ENCODE data around the gene YWHAQ. TPM values are rescaled to one million over a fixed set of nuclear protein-coding genes. Genes with fewer than 3 reads are reported as not detected.
"Not testable (repeated sequence)": the region's sequence is repeated elsewhere in the genome, so short reads cannot be mapped to it uniquely, and the experiment has no call there.

Gene YWHAQ
- total RNA-seq, 1 donor, result 242 TPM

GRCh38 chr2:9552219-9553178, 78.3 kb downstream of the YWHAQ start:
- no peak for TF ChIP-seq CTCF (IDR thresholded peaks at IDR 0.05; ENCODE audit: extremely low read depth, low read depth, low read length)
- Histone ChIP-seq H3K27ac (ENCODE audit: low read depth, low read length) (peak overlapping the region; percentile 86), H3K4me2 (ENCODE audit: insufficient read depth, low read length) (peak overlapping the region; percentile 80), H3K36me3 (ENCODE audit: insufficient read depth, low read length) (no peaks in the 10 kb centered on the region), H3K9me3 (ENCODE audit: low read depth, low read length) (no peaks in the 10 kb centered on the region), H3K27me3 (ENCODE audit: insufficient read depth, low read length) (no peaks in the 10 kb centered on the region), H3K4me3 (ENCODE audit: insufficient read depth, low read length) (peak overlapping the region; percentile 42), H3K4me1 (ENCODE audit: insufficient read depth, low read length) (peaks cover 48% of the 10 kb centered on the region), H3K79me2 (ENCODE audit: insufficient read depth, low read length) (peaks cover 89% of the 10 kb centered on the region), H2AFZ (ENCODE audit: low read length) (no peak overlapping the region), H4K20me1 (ENCODE audit: insufficient read depth, low read length) (peaks cover 26% of the 10 kb centered on the region)
- peak; percentile 90 for DNase-seq (ENCODE audit: insufficient read length, low spot score, missing footprints)

GRCh38 chr2:9550859-9551391, 79.9 kb downstream of the YWHAQ start:
- Histone ChIP-seq H3K79me2 (ENCODE audit: insufficient read depth, low read length) (peaks cover 92% of the 10 kb centered on the region), H3K4me1 (ENCODE audit: insufficient read depth, low read length) (peaks cover 54% of the 10 kb centered on the region), H4K20me1 (ENCODE audit: insufficient read depth, low read length) (peaks cover 36% of the 10 kb centered on the region)
- not testable (repeated sequence) for H3K4me3 ChIP-seq (ENCODE audit: insufficient read depth, low read length); H3K4me2 ChIP-seq (ENCODE audit: insufficient read depth, low read length); H3K36me3 ChIP-seq (ENCODE audit: insufficient read depth, low read length); H3K27ac ChIP-seq (ENCODE audit: low read depth, low read length); H2AFZ ChIP-seq (ENCODE audit: low read length); H3K9me3 ChIP-seq (ENCODE audit: low read depth, low read length); DNase-seq (ENCODE audit: insufficient read length, low spot score, missing footprints); H3K27me3 ChIP-seq (ENCODE audit: insufficient read depth, low read length)

- Histone ChIP-seq H4K20me1 (ENCODE audit: insufficient read depth, low read length) (peaks cover 36% of the 10 kb centered on the region), H3K4me2 (ENCODE audit: insufficient read depth, low read length) (no peak overlapping the region), H3K36me3 (ENCODE audit: insufficient read depth, low read length) (no peaks in the 10 kb centered on the region), H2AFZ (ENCODE audit: low read length) (no peak overlapping the region), H3K27ac (ENCODE audit: low read depth, low read length) (no peak overlapping the region), H3K4me1 (ENCODE audit: insufficient read depth, low read length) (peaks cover 48% of the 10 kb centered on the region), H3K9me3 (ENCODE audit: low read depth, low read length) (no peaks in the 10 kb centered on the region), H3K79me2 (ENCODE audit: insufficient read depth, low read length) (peaks cover 94% of the 10 kb centered on the region), H3K27me3 (ENCODE audit: insufficient read depth, low read length) (no peaks in the 10 kb centered on the region), H3K4me3 (ENCODE audit: insufficient read depth, low read length) (no peak overlapping the region)
- no peak for DNase-seq (ENCODE audit: insufficient read length, low spot score, missing footprints)
- no peak for TF ChIP-seq CTCF (IDR thresholded peaks at IDR 0.05; ENCODE audit: extremely low read depth, low read depth, low read length)
These were observed 81.4 kb downstream of the YWHAQ start for GRCh38 chr2:9549420-9549819.

- peaks cover 38% of the 10 kb centered on the region for H4K20me1 ChIP-seq (ENCODE audit: insufficient read depth, low read length)
- peaks cover 94% of the 10 kb centered on the region for H3K79me2 ChIP-seq (ENCODE audit: insufficient read depth, low read length)
- peak overlapping the region; percentile 30 for H3K4me2 ChIP-seq (ENCODE audit: insufficient read depth, low read length)
- TF ChIP-seq CTCF (IDR thresholded peaks at IDR 0.05; ENCODE audit: extremely low read depth, low read depth, low read length), result no peak
- H3K4me1 ChIP-seq (ENCODE audit: insufficient read depth, low read length), result peaks cover 40% of the 10 kb centered on the region
- DNase-seq (ENCODE audit: insufficient read length, low spot score, missing footprints), result peak; percentile 46
- H3K36me3 ChIP-seq (ENCODE audit: insufficient read depth, low read length), result no peaks in the 10 kb centered on the region
- H3K27ac ChIP-seq (ENCODE audit: low read depth, low read length), result peak overlapping the region; percentile 62
- H3K4me3 ChIP-seq (ENCODE audit: insufficient read depth, low read length), result no peak overlapping the region
- H3K9me3 ChIP-seq (ENCODE audit: low read depth, low read length), result no peaks in the 10 kb centered on the region
- no peaks in the 10 kb centered on the region for H3K27me3 ChIP-seq (ENCODE audit: insufficient read depth, low read length)
- no peak overlapping the region for H2AFZ ChIP-seq (ENCODE audit: low read length)
These were observed 82.3 kb downstream of the YWHAQ start for GRCh38 chr2:9548506-9548905.

Measured in osteoblast (primary cell).